MCF 10A (cell line): ENCODE data around the gene METTL21A. TPM values are rescaled to one million over a fixed set of nuclear protein-coding genes. Genes with fewer than 3 reads are reported as not detected.
"Not testable (repeated sequence)": the region's sequence is repeated elsewhere in the genome, so short reads cannot be mapped to it uniquely, and the experiment has no call there.

Experiments used
- BruUV-seq: library from RNA; stranded (reverse); fragments of 400-500 nt; replicated peaks from 2 replicates; lab custom pipeline; 2021; lab: Mats Ljungman, UMichigan
- CTCF ChIA-PET: fragments of 300-600 bp; sonication (Branson Sonifier 250); formaldehyde crosslinking; extraction: SDS; loops from one replicate; lab custom pipeline; 2021; ENCODE audit warnings: antibody characterized with exemption, inconsistent platforms; lab: Yijun Ruan, JAX
- POLR2A ChIA-PET: fragments of 300-600, 350-650 bp; sonication (Branson Sonifier 250); formaldehyde crosslinking; extraction: SDS; loops from one replicate; lab custom pipeline; 2020; ENCODE audit warnings: antibody characterized with exemption, inconsistent platforms; lab: Yijun Ruan, JAX
- DNase-seq: peaks from one replicate; pipeline ENCODE4 v3.0.0-alpha.2; 2018; ENCODE audit not compliant: unreplicated experiment
- H3K27ac Mint-ChIP-seq: one replicate; pipeline ENCODE4 v1.8.0; 2022; ENCODE audit warnings: mild to moderate bottlenecking, low read depth, mixed read lengths; ENCODE audit not compliant: unreplicated experiment
- H3K27me3 Mint-ChIP-seq: one replicate; pipeline ENCODE4 v1.8.0; 2022; ENCODE audit warnings: mixed read lengths; ENCODE audit not compliant: insufficient read depth, unreplicated experiment
- H3K36me3 Mint-ChIP-seq: one replicate; pipeline ENCODE4 v1.8.0; 2022; ENCODE audit warnings: mild to moderate bottlenecking, moderate library complexity, mixed read lengths; ENCODE audit not compliant: insufficient read depth, unreplicated experiment
- H3K4me1 Mint-ChIP-seq: one replicate; pipeline ENCODE4 v1.8.0; 2022; ENCODE audit warnings: mixed read lengths; ENCODE audit not compliant: insufficient read depth, unreplicated experiment
- H3K4me3 Mint-ChIP-seq: one replicate; pipeline ENCODE4 v1.8.0; 2022; ENCODE audit warnings: mild to moderate bottlenecking, moderate library complexity, mixed read lengths; ENCODE audit not compliant: unreplicated experiment
- H3K9me3 Mint-ChIP-seq: one replicate; pipeline ENCODE4 v1.8.0; 2022; ENCODE audit warnings: mixed read lengths; ENCODE audit not compliant: unreplicated experiment
- CTCF ChIP-seq: fragments of 200-600 bp; IDR thresholded peaks from one replicate; pipeline ENCODE4 v1.8.0; 2022; ENCODE audit warnings: antibody characterized with exemption, mild to moderate bottlenecking; ENCODE audit not compliant: unreplicated experiment
- intact Hi-C: fragments of 100-400 bp; cut with micrococcal nuclease; formaldehyde crosslinking; loops from 2 replicates; pipeline ENCODE4 v1.14.1; 2022
- total RNA-seq: library from RNA; stranded (reverse); gene quantifications from 2 replicates; pipeline ENCODE4 v1.2.3, GENCODE V29; 2022

METTL21A gene
- total RNA-seq, 1 experiment from 2014 or later: 8.4 TPM

GRCh38 chr2:207643892-207644291, 18.7 kb upstream of the METTL21A start:
- Mint-ChIP-seq H3K9me3 (no peaks in the 10 kb centered on the region), H3K36me3 (no peaks in the 10 kb centered on the region), H3K4me1 (no peaks in the 10 kb centered on the region), H3K4me3 (no peak overlapping the region), H3K27me3 (no peaks in the 10 kb centered on the region), H3K27ac (no peak overlapping the region)
- TF ChIP-seq CTCF: no peak
- ChIA-PET POLR2A (interaction anchor here (0.7 to 1.1 kb wide), 2 partner anchors 8 to 59 kb away, joined by 3 to 4 read pairs; no protein-coding TSS in a partner anchor), CTCF (interaction anchor here (0.6 to 0.7 kb wide), 2 partner anchors 14 to 19 kb away, joined by 3 read pairs; partner anchors contain the start of gene METTL21A)
- BruUV-seq: no TSS peak
- intact Hi-C loops: no loop called here
- DNase-seq: no peak

GRCh38 chr2:207640661-207641060, 15.5 kb upstream of the METTL21A start:
- intact Hi-C loops: no loop called here
- Mint-ChIP-seq H3K4me1 (peaks cover 6% of the 10 kb centered on the region), H3K27ac (no peak overlapping the region), H3K9me3 (no peaks in the 10 kb centered on the region), H3K27me3 (no peaks in the 10 kb centered on the region), H3K36me3 (no peaks in the 10 kb centered on the region), H3K4me3 (no peak overlapping the region)
- ChIA-PET CTCF (interaction anchor here (0.6 to 1.4 kb wide), 2 partner anchors 72 to 1262 kb away, joined by 3 read pairs; no protein-coding TSS in a partner anchor), POLR2A (no interaction called here)
- DNase-seq: no peak
- no peak for TF ChIP-seq CTCF
- BruUV-seq: no TSS peak

- no peak overlapping the region for H3K27ac Mint-ChIP-seq
- no TSS peak for BruUV-seq
- H3K36me3 Mint-ChIP-seq: no peaks in the 10 kb centered on the region
- no peaks in the 10 kb centered on the region for H3K9me3 Mint-ChIP-seq
- ChIA-PET POLR2A (interaction anchor here (0.8 kb wide), 1 partner anchor 15 kb away, joined by 3 read pairs; the partner anchor contains the start of gene METTL21A), CTCF (interaction anchor here (1.4 kb wide), 1 partner anchor 72 kb away, joined by 3 read pairs; no protein-coding TSS in a partner anchor)
- no peak for TF ChIP-seq CTCF
- H3K4me3 Mint-ChIP-seq: no peak overlapping the region
- H3K4me1 Mint-ChIP-seq: peaks cover 11% of the 10 kb centered on the region
- H3K27me3 Mint-ChIP-seq: no peaks in the 10 kb centered on the region
- intact Hi-C loops: no loop called here
- DNase-seq: no peak
These were observed 15.0 kb upstream of the METTL21A start for GRCh38 chr2:207640160-207640559.

GRCh38 chr2:207639288-207639687, 14.1 kb upstream of the METTL21A start:
- H3K9me3 Mint-ChIP-seq, H3K36me3 Mint-ChIP-seq, intact Hi-C loops, H3K4me3 Mint-ChIP-seq, DNase-seq, BruUV-seq, H3K27ac Mint-ChIP-seq, H3K27me3 Mint-ChIP-seq: not testable (repeated sequence)
- POLR2A ChIA-PET: interaction anchor here (0.8 to 0.9 kb wide), 2 partner anchors 15 to 28 kb away, joined by 3 read pairs; partner anchors contain the start of gene METTL21A
- CTCF ChIA-PET: interaction anchor here (1.0 to 1.4 kb wide), 2 partner anchors 73 to 79 kb away, joined by 3 read pairs; no protein-coding TSS in a partner anchor
- peaks cover 12% of the 10 kb centered on the region for H3K4me1 Mint-ChIP-seq
